D721Med (cell line): Measurements from ENCODE around the gene BNC2.

Source experiments
- DNase-seq: peaks from one replicate; pipeline ENCODE4 v3.0.0; 2011; ENCODE audit warnings: low spot score; ENCODE audit not compliant: insufficient read length
- FAIRE-seq: peaks from 2 replicates; lab custom pipeline; 2011; peaks lifted over from hg19 to GRCh38; lab: Jason Lieb, UNC
- TF ChIP-seq, protein P1 (sequence below): IDR thresholded peaks from 2 replicates; pipeline ENCODE4 v1.5.1; 2012; ENCODE audit warnings: mild to moderate bottlenecking, control low read depth; ENCODE audit not compliant: insufficient read depth; ENCODE audit errors: missing control alignments

The BNC2 gene

DNA sequence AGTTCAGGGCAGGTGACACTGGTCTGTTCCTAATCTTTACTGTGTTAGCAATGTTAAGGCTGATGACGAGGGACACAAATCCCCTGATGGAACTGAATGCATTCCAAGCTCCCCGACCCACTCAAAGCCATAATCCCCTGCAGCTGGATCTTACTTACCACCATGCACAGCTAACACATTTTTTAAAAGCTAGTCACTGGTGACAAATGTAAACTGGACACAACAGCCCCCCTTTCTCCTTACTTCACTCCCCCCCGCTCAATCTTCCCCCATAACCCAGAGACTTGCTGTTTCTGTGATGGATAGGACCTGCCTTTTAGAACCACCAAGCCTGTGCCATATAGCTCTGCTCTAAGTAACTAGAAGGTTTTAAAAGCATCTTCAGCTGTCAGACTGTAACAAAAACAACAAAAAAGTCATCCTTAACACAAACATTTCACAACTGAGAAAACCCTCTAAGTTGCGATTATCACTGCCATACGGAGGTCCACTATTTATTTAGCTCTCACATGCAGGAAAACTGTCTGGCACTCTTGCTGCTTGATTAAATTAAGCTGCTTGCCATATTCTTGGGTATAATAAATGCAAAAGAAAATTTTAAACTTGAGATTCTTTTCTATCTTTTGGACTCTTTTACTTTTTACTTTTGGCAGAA, 44.4 kb downstream of the BNC2 start:
- DNase-seq (no peak), FAIRE-seq (no peak)
- TF ChIP-seq, protein P1, sequence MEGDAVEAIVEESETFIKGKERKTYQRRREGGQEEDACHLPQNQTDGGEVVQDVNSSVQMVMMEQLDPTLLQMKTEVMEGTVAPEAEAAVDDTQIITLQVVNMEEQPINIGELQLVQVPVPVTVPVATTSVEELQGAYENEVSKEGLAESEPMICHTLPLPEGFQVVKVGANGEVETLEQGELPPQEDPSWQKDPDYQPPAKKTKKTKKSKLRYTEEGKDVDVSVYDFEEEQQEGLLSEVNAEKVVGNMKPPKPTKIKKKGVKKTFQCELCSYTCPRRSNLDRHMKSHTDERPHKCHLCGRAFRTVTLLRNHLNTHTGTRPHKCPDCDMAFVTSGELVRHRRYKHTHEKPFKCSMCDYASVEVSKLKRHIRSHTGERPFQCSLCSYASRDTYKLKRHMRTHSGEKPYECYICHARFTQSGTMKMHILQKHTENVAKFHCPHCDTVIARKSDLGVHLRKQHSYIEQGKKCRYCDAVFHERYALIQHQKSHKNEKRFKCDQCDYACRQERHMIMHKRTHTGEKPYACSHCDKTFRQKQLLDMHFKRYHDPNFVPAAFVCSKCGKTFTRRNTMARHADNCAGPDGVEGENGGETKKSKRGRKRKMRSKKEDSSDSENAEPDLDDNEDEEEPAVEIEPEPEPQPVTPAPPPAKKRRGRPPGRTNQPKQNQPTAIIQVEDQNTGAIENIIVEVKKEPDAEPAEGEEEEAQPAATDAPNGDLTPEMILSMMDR, result no peak

DNA sequence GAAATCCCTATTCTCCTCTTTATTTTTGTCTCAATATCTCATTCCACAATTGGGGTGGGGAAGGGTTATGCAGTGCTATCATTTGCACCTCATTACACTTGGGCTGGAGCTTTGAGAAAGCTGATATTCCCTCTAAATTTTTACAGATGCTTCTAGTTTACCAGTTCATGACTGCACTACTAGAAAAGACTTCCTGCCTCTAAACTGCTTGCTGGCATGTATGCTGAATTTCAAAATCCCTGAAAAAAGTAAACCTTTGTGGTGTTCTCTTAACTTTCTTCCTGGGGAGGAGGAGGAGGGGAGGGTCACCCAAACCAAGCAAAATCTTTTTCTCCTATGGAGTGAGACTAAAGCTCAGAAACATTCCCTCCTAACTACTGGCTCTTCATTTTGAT, 45.1 kb downstream of the BNC2 start:
- no peak for DNase-seq
- TF ChIP-seq, protein P1, result no peak
- no peak for FAIRE-seq

DNA sequence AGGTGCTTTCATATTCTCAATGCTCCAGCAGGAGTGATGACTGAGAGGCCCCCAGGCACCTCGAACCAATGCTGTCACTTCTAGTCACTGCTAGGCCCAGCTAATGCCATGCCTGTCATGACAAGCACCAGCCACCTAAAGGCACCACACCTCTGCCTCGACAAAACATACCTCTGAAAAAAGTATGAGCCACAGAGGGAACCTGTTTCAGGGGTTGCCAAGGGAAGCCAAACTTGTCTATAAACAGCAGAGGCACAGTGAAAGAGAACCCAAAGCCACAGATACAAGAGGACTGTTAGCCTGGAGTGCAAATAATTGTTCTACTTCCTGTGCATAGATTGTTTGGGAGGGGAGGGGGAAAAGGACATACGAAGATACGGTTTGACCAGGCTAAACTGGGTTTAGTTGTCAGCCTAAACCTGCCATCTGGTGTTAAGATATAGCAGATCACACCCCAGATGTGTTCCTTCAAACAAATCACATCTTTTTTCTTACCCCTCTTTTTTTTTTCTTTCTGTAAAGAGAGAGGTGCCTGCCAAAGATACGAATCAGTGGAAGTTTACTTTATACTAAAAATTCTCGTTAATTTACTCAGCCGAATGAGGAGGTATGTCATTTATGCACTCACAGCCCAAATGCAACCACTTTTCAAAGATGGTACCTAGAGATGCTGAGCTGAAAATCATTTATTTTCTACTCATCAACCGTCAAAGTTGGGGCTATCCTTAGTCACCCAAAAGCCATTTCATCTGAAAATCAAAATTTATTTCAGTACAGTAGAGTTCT, 45.7 kb downstream of the BNC2 start:
- TF ChIP-seq, protein P1, result no peak
- FAIRE-seq (no peak), DNase-seq (no peak)

DNA sequence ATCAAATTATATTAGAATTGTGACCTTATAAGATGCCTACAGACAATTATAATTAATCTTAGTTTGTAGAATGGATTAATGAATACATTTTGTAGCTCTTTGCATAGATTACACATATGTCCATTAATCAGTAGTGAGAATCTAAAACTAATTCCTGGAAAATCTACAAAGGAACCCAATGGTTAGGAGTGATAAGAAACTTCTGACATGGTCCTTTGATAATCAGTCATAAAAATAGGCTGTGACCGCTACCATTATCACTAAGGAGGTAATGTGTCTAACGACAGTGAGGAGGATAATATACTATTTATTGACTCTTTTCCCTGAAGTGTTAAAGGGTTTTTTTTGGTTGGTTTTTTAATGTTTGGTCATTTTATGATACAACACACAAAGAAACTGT, 46.6 kb downstream of the BNC2 start:
- TF ChIP-seq, protein P1, result no peak
- no peak for DNase-seq
- no peak for FAIRE-seq

DNA sequence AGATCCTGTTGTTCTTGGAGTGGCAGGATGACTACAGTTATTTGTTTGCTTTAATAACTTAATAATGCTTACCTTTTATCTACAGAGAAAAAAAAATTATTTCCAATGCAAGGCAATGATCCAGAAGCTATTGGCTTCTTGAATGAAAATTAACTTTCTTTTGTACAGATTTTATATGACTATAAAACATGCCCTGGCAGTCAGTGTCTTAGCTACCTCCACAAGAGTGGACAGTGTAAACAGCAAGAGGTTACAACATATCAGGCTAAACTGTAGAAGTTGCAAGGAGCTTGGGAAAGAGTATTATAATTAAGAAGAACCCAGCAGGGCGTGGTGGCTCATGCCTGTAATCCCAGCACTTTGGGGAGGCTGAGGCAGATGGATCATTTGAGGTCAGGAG, 49.1 kb downstream of the BNC2 start:
- no peak for DNase-seq
- TF ChIP-seq, protein P1, result no peak
- no peak for FAIRE-seq

DNA sequence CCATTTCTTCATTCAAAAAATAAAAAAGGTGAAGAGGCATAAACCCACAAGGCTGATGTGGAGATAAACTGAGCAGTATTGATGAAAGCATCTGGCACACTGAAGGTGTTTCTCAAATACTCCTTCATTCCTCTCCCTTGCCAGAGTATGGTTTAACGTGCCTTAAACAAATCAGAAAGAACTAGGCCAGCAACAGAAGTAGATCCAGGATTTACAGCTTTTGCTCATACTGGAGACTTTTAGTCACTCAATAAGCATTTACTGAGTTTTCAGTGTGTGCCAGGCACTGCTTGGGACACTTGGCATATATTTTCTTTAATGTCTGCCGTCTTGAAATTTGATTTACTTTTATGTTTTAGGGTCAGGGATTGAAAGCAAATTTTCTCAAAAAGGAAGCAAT, 53.0 kb downstream of the BNC2 start:
- TF ChIP-seq, protein P1, result no peak
- FAIRE-seq (no peak), DNase-seq (no peak)

DNA sequence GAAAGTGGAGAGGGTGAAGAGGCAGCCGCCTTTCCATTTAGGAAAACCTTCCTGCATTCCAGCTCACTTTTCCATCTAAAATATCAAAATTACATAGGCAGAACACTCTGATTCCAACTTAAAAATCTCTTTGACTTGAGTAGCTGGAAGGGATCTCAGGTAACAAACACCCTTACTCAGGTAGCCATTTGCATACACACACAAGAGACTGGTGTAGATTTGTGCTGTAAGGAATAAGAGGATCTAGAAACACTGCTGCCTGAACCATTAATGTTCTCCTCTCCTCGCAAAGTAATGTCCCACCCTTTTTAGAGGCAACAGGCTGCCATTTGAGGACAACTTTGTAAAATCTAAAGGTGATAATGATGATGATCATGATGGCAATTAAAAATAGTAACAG, 53.5 kb downstream of the BNC2 start:
- FAIRE-seq (no peak), DNase-seq (no peak)
- TF ChIP-seq, protein P1, result no peak
